Muscle layer of duodenum (tissue), 2 donors: ENCODE data around the gene CADM2.
"Not testable (repeated sequence)": the region's sequence is repeated elsewhere in the genome, so short reads cannot be mapped to it uniquely, and the experiment has no call there.

Experiments
- H3K27ac ChIP-seq: one replicate; pipeline ENCODE4 v1.7.0; 2013; ENCODE audit warnings: mild to moderate bottlenecking, low read length
- H3K27me3 ChIP-seq: one replicate; pipeline ENCODE4 v1.7.0; 2013; ENCODE audit warnings: low read depth, mild to moderate bottlenecking, control low read depth, low read length
- H3K36me3 ChIP-seq, 2 donors: one replicate each; pipeline ENCODE4 v1.7.0; 2013; ENCODE audit warnings: low read length in 2 of 2, control low read depth in 1 of 2, mild to moderate bottlenecking in 1 of 2; ENCODE audit not compliant: insufficient read depth in 2 of 2, control insufficient read depth in 1 of 2
- H3K4me1 ChIP-seq, 2 donors: one replicate each; pipeline ENCODE4 v1.7.0; 2013; ENCODE audit warnings: low read length in 2 of 2, mild to moderate bottlenecking in 2 of 2, control low read depth in 1 of 2, moderate library complexity in 1 of 2; ENCODE audit not compliant: insufficient read depth in 2 of 2, control insufficient read depth in 1 of 2
- H3K4me3 ChIP-seq, 2 donors: one replicate each; pipeline ENCODE4 v1.7.0; 2013; ENCODE audit warnings: low read length in 2 of 2, low read depth in 1 of 2, mild to moderate bottlenecking in 1 of 2
- H3K9me3 ChIP-seq, 2 donors: one replicate each; pipeline ENCODE4 v1.7.0; 2013; ENCODE audit warnings: low read length in 2 of 2, control low read depth in 1 of 2, mild to moderate bottlenecking in 1 of 2; ENCODE audit not compliant: control insufficient read depth in 1 of 2
- donor health status: healthy.

Gene CADM2

GRCh38 chr3:85487375-85487774 lies 528.6 kb downstream of the CADM2 start:
- H3K27me3 ChIP-seq = no peaks in the 10 kb centered on the region
- no peaks in the 10 kb centered on the region for H3K4me1 ChIP-seq
- H3K27ac ChIP-seq = no peak overlapping the region
- no peaks in the 10 kb centered on the region for H3K9me3 ChIP-seq
- H3K4me3 ChIP-seq = no peak overlapping the region
- no peaks in the 10 kb centered on the region for H3K36me3 ChIP-seq

- Histone ChIP-seq H3K27me3 (no peaks in the 10 kb centered on the region), H3K9me3 (no peaks in the 10 kb centered on the region), H3K4me1 (no peaks in the 10 kb centered on the region), H3K4me3 (no peak overlapping the region), H3K36me3 (no peaks in the 10 kb centered on the region), H3K27ac (no peak overlapping the region)
These were observed 536.8 kb downstream of the CADM2 start for GRCh38 chr3:85495602-85496001.

GRCh38 chr3:85498177-85498576 lies 539.4 kb downstream of the CADM2 start:
- Histone ChIP-seq H3K27ac (no peak overlapping the region), H3K4me3 (no peak overlapping the region), H3K36me3 (no peaks in the 10 kb centered on the region), H3K27me3 (no peaks in the 10 kb centered on the region), H3K9me3 (no peaks in the 10 kb centered on the region), H3K4me1 (no peaks in the 10 kb centered on the region)

GRCh38 chr3:85502148-85502875 lies 543.5 kb downstream of the CADM2 start:
- no peaks in the 10 kb centered on the region for H3K4me1 ChIP-seq
- no peaks in the 10 kb centered on the region for H3K36me3 ChIP-seq
- no peaks in the 10 kb centered on the region for H3K9me3 ChIP-seq
- H3K27me3 ChIP-seq = no peaks in the 10 kb centered on the region
- H3K4me3 ChIP-seq = no peak overlapping the region
- H3K27ac ChIP-seq = no peak overlapping the region

GRCh38 chr3:85504129-85504784 lies 545.5 kb downstream of the CADM2 start:
- H3K36me3 ChIP-seq, H3K4me1 ChIP-seq, H3K9me3 ChIP-seq, H3K27me3 ChIP-seq, H3K4me3 ChIP-seq, H3K27ac ChIP-seq: not testable (repeated sequence)

- H3K27me3 ChIP-seq, H3K4me3 ChIP-seq, H3K27ac ChIP-seq, H3K36me3 ChIP-seq, H3K4me1 ChIP-seq, H3K9me3 ChIP-seq: not testable (repeated sequence)
These were observed 546.2 kb downstream of the CADM2 start for GRCh38 chr3:85504785-85505511.

GRCh38 chr3:85507052-85507451 lies 548.3 kb downstream of the CADM2 start:
- H3K27me3 ChIP-seq, H3K9me3 ChIP-seq, H3K36me3 ChIP-seq, H3K27ac ChIP-seq, H3K4me1 ChIP-seq, H3K4me3 ChIP-seq: not testable (repeated sequence)

GRCh38 chr3:85508659-85509058 lies 549.9 kb downstream of the CADM2 start:
- H3K4me1 ChIP-seq = no peaks in the 10 kb centered on the region
- no peak overlapping the region for H3K27ac ChIP-seq
- no peaks in the 10 kb centered on the region for H3K9me3 ChIP-seq
- H3K27me3 ChIP-seq = no peaks in the 10 kb centered on the region
- no peak overlapping the region for H3K4me3 ChIP-seq
- H3K36me3 ChIP-seq = no peaks in the 10 kb centered on the region

GRCh38 chr3:85516146-85516545 lies 557.4 kb downstream of the CADM2 start:
- H3K27me3 ChIP-seq = no peaks in the 10 kb centered on the region
- H3K36me3 ChIP-seq = no peaks in the 10 kb centered on the region
- H3K9me3 ChIP-seq = no peaks in the 10 kb centered on the region
- H3K27ac ChIP-seq = no peak overlapping the region
- no peaks in the 10 kb centered on the region for H3K4me1 ChIP-seq
- no peak overlapping the region for H3K4me3 ChIP-seq

GRCh38 chr3:85524104-85524503 lies 565.3 kb downstream of the CADM2 start:
- Histone ChIP-seq H3K9me3 (no peaks in the 10 kb centered on the region), H3K36me3 (no peaks in the 10 kb centered on the region), H3K27me3 (no peaks in the 10 kb centered on the region), H3K4me3 (no peak overlapping the region), H3K4me1 (no peaks in the 10 kb centered on the region), H3K27ac (no peak overlapping the region)

GRCh38 chr3:85525264-85525663 lies 566.5 kb downstream of the CADM2 start:
- H3K27me3 ChIP-seq = no peaks in the 10 kb centered on the region
- no peaks in the 10 kb centered on the region for H3K4me1 ChIP-seq
- H3K9me3 ChIP-seq = no peaks in the 10 kb centered on the region
- H3K27ac ChIP-seq = no peak overlapping the region
- H3K4me3 ChIP-seq = no peak overlapping the region
- no peaks in the 10 kb centered on the region for H3K36me3 ChIP-seq
